Small intestine (tissue), 7 donors: ENCODE measurements around the gene BRD9. TPM values are rescaled to one million over a fixed set of nuclear protein-coding genes. Genes with fewer than 3 reads are reported as not detected.
A peak's percentile ranks its signal among the peaks of the same experiment; 100 is the strongest.

ENCODE experiments used
- DNase-seq, 2 donors: peaks; one replicate each; pipeline versions ENCODE4 v3.0.0 to v3.0.0-alpha.2; 2013
- FAIRE-seq: peaks from 2 replicates; lab custom pipeline; 2012; peaks lifted over from hg19 to GRCh38; lab: Jason Lieb, UNC
- H3K27ac ChIP-seq, 3 donors: one replicate each; pipeline ENCODE4 v1.5.1; 2013; ENCODE audit warnings: low read length in 2 of 3, mild to moderate bottlenecking in 2 of 3, control low read depth in 1 of 3, inconsistent platforms in 1 of 3, low read depth in 1 of 3, moderate library complexity in 1 of 3
- H3K27me3 ChIP-seq, 3 donors: one replicate each; pipeline ENCODE4 v1.6.1; 2013; ENCODE audit warnings: low read length in 3 of 3, inconsistent platforms in 1 of 3; ENCODE audit not compliant: control insufficient read depth in 3 of 3, insufficient read depth in 3 of 3
- H3K36me3 ChIP-seq, 3 donors: one replicate each; pipeline ENCODE4 v1.6.1; 2013; ENCODE audit warnings: low read length in 3 of 3, inconsistent platforms in 1 of 3, low read depth in 1 of 3, mild to moderate bottlenecking in 1 of 3, moderate library complexity in 1 of 3; ENCODE audit not compliant: control insufficient read depth in 3 of 3, insufficient read depth in 2 of 3
- H3K4me1 ChIP-seq, 3 donors: one replicate each; pipeline ENCODE4 v1.6.1; 2013; ENCODE audit warnings: low read length in 2 of 3, inconsistent platforms in 1 of 3, low read depth in 1 of 3, mild to moderate bottlenecking in 1 of 3, moderate library complexity in 1 of 3; ENCODE audit not compliant: control insufficient read depth in 3 of 3, insufficient read depth in 2 of 3
- H3K4me3 ChIP-seq, 3 donors: one replicate each; pipeline ENCODE4 v1.5.1; 2013; ENCODE audit warnings: low read length in 3 of 3, control low read depth in 1 of 3, inconsistent platforms in 1 of 3, low read depth in 1 of 3, mild to moderate bottlenecking in 1 of 3, moderate library complexity in 1 of 3
- H3K9me3 ChIP-seq, 2 donors: one replicate each; pipeline ENCODE4 v1.6.1; 2013; ENCODE audit warnings: low read depth in 1 of 2, low read length in 1 of 2; ENCODE audit not compliant: control insufficient read depth in 2 of 2, insufficient read depth in 1 of 2
- WGBS, 3 donors: extraction: QIAGEN DNeasy Blood & Tissue Kit; methylation state at CpG; one replicate each; pipeline ENCODE4 v1.1.7; 2013; 5-methylcytosine and 5-hydroxymethylcytosine counted together
- polyA plus RNA-seq, 4 donors: library from polyadenylated mRNA; stranded (reverse) in 3 of 4; unstranded in 1 of 4; fragments of 200-250 nt in 3 of 4; fragments of 120-200 nt in 1 of 4; gene quantifications; one replicate each; pipeline versions ENCODE4 v1.2.1 to v1.2.3, GENCODE V29; 2013
- donor health status: healthy with polysubstance abuse.
- donor health status: control.
- donor health status: control.
- donor health status: Bipolar disorder and iron deficiency.
- donor health status: healthy.

The BRD9 gene
- polyA plus RNA-seq, 4 donors = 21.2 to 53.2 (median 30.5) TPM

DNA sequence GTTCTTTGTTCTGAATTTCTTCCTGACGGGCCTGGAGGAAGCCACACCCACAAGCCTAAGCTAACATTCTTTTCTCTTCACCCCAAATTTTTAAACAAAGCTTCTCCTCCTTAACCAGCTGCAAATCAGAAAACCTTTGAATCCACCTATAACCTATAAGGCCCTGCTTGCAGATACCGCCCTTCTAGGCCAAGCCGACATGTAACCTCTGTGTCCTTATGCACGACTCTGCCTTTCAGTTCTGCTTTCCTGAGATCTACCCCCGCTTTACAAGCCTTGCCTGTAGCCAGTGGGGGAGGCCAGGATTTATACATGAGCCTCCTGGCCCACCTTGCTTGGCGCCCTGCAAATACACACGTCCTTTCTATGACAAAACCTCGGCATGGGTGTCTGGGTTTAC is 19.3 kb downstream of the BRD9 start:
- DNase-seq = no peak

DNA sequence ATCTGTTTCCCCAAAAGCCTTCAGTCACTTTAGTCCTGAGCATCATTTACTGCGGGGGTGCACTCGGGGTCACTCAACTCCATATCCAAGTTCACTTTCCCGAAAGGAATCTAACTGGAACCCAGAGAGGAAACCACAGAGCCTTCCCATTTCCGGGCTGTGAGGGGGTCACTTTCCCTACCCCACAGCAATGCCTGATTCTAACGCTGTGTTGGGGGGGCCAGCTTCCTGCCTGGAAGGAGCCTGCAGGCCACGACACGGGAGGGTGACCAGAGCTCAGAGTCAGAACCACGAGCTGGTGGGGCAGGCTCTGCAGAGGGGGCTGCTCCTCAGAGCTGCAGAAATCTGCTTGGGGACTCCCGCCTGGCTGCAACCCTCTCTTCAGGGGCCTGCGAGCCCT is 20.3 kb downstream of the BRD9 start:
- no peaks in the 10 kb centered on the region for H3K9me3 ChIP-seq
- H3K36me3 ChIP-seq = peaks cover 19 to 81% (median 36%) of the 10 kb centered on the region in 3 donors
- no peaks in the 10 kb centered on the region for H3K27me3 ChIP-seq
- DNase-seq = no peak
- WGBS, 3 donors = 83 to 95% (median 92%) methylated on average over 10 of the region's 10 CpGs
- no peak overlapping the region for H3K27ac ChIP-seq
- no peak overlapping the region for H3K4me3 ChIP-seq
- peaks cover 0 to 19% (median 0%) of the 10 kb centered on the region in 3 donors for H3K4me1 ChIP-seq
- FAIRE-seq = no peak

More for the DNA sequence above, 19.3 kb downstream of the BRD9 start:
- Histone ChIP-seq H3K4me1 (peaks cover 0 to 9% (median 0%) of the 10 kb centered on the region in 3 donors), H3K27ac (no peak overlapping the region), H3K27me3 (no peaks in the 10 kb centered on the region), H3K9me3 (no peaks in the 10 kb centered on the region), H3K4me3 (no peak overlapping the region), H3K36me3 (peaks cover 19 to 84% (median 40%) of the 10 kb centered on the region in 3 donors)
- FAIRE-seq = no peak
- 71 to 78% (median 75%) methylated on average over 8 of the region's 8 CpGs for WGBS, 3 donors

DNA sequence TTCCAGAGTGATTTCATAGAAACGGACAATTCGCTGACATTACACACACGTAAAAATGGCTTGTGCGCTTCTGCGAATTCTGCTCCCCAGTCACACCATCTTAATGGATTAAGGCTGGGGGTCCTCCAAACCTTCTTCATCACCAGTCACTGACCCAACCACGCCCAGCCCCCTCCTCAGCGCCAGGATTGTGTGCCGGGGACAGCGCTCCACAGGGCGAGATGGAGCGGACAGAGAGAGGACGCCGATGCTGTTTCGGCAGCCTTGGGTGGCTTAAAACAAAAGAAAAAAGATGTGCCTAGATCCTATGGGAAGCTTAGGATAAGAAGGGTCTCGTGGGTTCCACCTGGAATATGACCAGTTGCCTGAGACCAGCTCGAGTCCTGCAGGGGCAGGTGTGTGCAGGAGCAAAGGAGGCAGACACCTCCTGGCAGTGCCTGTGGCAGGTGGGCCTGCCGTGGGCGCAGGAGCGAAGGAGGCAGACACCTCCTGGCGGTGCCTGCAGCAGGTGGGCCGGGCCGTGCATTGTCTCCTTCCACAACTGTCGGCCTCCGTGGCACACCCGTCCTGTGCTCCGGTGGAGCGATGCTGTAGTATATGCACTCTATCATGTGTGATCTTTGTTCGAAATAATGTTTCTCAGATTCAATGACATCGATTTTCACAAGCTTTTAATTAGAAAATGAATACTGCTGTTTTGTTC is 20.9 kb downstream of the BRD9 start:
- FAIRE-seq (no peak), DNase-seq (no peak)
- H3K27me3 ChIP-seq = no peaks in the 10 kb centered on the region
- H3K4me3 ChIP-seq = no peak overlapping the region
- H3K36me3 ChIP-seq = peaks cover 16 to 83% (median 34%) of the 10 kb centered on the region in 3 donors
- H3K27ac ChIP-seq = no peak overlapping the region
- peaks cover 0 to 24% (median 4%) of the 10 kb centered on the region in 3 donors for H3K4me1 ChIP-seq
- no peaks in the 10 kb centered on the region for H3K9me3 ChIP-seq
- 93 to 95% (median 94%) methylated on average over 27 to 29 of the region's 29 CpGs for WGBS, 3 donors

DNA sequence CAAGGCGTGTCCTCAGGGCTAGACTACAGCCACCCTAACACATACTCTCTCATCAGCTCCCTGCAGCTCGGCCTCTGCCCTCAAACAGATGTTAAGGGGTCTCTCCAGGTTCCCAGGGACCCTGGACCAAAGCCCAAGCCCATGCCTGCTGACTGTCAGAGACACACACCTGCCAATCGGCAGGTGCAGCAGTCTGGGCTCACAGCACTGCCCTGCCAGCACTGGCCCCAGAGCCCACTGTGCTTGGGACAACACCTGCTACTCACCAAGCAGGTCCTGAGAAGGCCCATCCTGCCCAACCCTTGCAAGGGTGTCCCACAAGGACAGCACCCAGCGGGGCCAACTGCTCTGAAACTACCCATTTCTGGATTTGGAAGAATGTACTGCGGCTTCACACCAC is 21.6 kb downstream of the BRD9 start:
- Histone ChIP-seq H3K36me3 (peaks cover 16 to 77% (median 30%) of the 10 kb centered on the region in 3 donors), H3K4me1 (peaks cover 0 to 30% (median 4%) of the 10 kb centered on the region in 3 donors), H3K27me3 (no peaks in the 10 kb centered on the region), H3K27ac (no peak overlapping the region), H3K9me3 (no peaks in the 10 kb centered on the region), H3K4me3 (no peak overlapping the region)
- DNase-seq (no peak), FAIRE-seq (no peak)
- WGBS, 3 donors = 96 to 98% (median 97%) methylated on average over 5 of the region's 5 CpGs

DNA sequence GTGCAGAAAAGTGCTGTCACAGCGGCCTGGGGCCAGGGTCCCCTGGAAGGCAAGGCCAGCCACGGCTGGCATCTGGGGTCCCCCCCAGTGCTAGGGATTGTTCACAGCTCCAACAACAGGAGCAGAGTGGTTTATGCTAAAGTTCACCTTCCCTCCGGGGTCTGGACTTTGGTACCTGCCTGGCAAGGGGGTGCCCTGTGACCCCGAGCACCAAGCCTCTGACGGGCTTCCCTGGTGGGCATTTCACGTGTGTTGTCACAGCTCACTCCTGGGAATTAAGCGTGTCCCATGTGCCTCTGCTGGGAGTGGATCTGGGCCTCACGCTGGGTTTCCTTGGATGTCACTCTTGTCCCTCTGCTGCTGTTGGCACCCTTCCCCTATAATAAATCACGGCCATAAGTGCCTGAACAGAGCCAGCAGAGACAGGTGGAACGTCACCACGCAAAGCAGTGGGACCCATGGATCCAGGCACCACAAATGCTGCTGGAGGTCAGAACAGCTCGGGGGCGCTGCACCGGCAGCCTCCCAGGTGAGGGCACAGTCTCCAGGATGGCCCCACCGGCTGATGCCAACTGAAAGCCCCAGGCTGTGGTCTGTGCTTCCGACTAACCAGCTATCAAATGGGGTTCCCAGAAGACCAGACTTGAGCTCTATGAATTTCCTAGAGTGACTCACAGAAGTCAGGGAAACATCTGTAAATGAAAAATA is 24.0 kb downstream of the BRD9 start:
- FAIRE-seq (no peak), DNase-seq (peak; percentile 12 to 30)
- H3K36me3 ChIP-seq = peaks cover 13 to 81% (median 33%) of the 10 kb centered on the region in 3 donors
- H3K27me3 ChIP-seq = no peaks in the 10 kb centered on the region
- no peak overlapping the region for H3K4me3 ChIP-seq
- H3K4me1 ChIP-seq = peaks cover 0 to 30% (median 4%) of the 10 kb centered on the region in 3 donors
- H3K9me3 ChIP-seq = no peaks in the 10 kb centered on the region
- 49 to 81% (median 71%) methylated on average over 16 of the region's 16 CpGs for WGBS, 3 donors
- peak overlapping the region in 1 of 3 donors; percentile 48 for H3K27ac ChIP-seq

DNA sequence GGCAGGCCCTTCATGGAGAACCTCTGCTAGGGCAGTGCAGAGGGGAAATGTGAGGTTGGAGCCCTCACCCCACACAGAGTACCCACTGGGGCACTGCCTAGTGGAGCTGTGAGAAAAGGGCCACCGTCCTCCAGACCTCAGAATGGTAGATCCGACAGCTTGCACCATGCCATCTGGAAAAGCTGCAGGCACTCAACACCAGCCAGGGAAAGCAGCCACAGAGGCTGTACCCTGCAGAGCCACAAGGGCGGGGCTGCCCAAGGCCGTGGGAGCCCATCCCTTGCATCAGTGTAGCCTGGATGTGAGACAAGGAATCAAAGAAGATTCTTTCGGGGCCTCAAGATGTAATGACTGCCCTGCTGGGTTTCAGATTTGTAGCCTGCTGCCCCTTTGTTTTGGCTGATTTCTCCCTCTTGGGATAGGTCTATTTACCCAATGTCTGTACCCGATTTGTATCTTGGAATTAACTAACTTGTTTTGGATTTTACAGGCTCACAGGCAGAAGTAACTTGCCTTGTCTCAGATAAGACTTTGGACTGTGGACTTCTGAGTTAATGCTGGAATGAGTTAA is 25.2 kb downstream of the BRD9 start:
- WGBS, 3 donors = 22 to 72% (median 47%) methylated on average over 6 of the region's 6 CpGs
- no peak overlapping the region for H3K4me3 ChIP-seq
- H3K4me1 ChIP-seq = peaks cover 0 to 26% (median 4%) of the 10 kb centered on the region in 3 donors
- FAIRE-seq = no peak
- no peaks in the 10 kb centered on the region for H3K9me3 ChIP-seq
- H3K36me3 ChIP-seq = peaks cover 15 to 84% (median 33%) of the 10 kb centered on the region in 3 donors
- H3K27ac ChIP-seq = peak overlapping the region in 1 of 3 donors; percentile 48
- H3K27me3 ChIP-seq = no peaks in the 10 kb centered on the region
- DNase-seq = peak; percentile 72 to 76

DNA sequence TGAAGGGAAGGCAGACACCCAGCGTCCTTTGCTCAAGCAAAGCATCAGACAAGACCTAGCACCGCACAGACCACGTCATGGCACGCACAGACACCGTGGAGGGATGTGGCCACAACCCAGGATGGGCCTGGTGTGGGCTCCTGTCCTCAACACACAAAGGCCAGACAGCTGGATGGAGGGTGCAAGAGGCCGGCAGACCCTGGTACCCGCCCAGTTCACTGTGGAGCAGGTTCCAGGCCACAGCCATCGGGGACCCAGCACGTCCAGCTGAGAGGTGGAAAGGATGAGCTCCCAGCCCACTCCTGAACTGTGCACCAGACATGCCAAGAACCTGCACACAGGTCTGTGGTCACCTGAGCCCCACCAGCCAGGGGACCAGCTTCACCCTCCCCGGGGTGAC is 26.8 kb downstream of the BRD9 start:
- peaks cover 15 to 83% (median 22%) of the 10 kb centered on the region in 3 donors for H3K36me3 ChIP-seq
- H3K27me3 ChIP-seq = no peaks in the 10 kb centered on the region
- no peaks in the 10 kb centered on the region for H3K9me3 ChIP-seq
- 89 to 96% (median 94%) methylated on average over 10 of the region's 10 CpGs for WGBS, 3 donors
- H3K27ac ChIP-seq = no peak overlapping the region
- no peak overlapping the region for H3K4me3 ChIP-seq
- DNase-seq = no peak
- FAIRE-seq = no peak
- peaks cover 0 to 26% (median 4%) of the 10 kb centered on the region in 3 donors for H3K4me1 ChIP-seq

DNA sequence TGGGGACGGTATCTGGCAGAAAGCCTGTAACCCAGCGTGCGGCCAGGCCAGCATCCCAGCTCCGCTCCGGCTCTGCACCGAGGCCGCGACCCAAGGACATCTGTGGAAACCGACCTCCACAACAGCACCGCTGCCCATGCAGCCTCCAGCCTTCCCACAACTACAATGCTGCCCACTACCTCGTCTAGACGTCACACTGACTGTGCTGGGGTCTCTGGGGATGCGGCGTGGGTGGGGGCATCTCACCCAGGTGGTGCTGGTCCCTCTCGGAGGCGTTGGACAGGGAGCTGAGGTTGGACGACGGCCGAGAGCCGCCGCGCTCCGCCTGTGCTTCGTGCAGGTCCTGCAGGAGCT is 27.5 kb downstream of the BRD9 start:
- WGBS, 3 donors = 86 to 95% (median 94%) methylated on average over 24 of the region's 24 CpGs
- Histone ChIP-seq H3K9me3 (no peaks in the 10 kb centered on the region), H3K27ac (no peak overlapping the region), H3K36me3 (peaks cover 15 to 79% (median 21%) of the 10 kb centered on the region in 3 donors), H3K27me3 (no peaks in the 10 kb centered on the region), H3K4me3 (no peak overlapping the region), H3K4me1 (peaks cover 0 to 26% (median 4%) of the 10 kb centered on the region in 3 donors)
- no peak for DNase-seq
- no peak for FAIRE-seq
